ENCODE results near the gene EXOC4. TPM values are rescaled to one million over a fixed set of nuclear protein-coding genes. Genes with fewer than 3 reads are reported as not detected.

Gene EXOC4
- total RNA-seq, 2 experiments from 2014 or later: 58.0 to 59.9 TPM

DNA sequence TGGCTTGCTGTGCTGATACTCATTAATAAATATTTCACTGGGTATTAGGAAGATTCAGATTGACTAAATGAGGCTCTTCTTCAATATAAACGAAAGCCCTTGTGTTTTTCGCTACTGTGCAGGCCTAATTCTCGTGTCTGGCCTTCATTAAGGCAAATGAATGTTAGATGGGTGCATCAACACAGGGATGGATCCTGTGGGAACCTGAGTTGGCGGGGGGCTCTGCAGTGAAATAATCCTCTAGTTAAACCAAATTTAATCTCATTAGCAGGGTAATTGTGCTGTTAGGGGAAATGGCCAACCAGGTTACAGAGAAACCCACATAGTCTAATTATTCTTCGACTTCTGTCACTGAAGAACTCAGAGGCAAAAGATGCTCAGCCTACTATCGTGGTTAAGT lies 548.5 kb downstream of the EXOC4 start:
- DNase-seq (no peak), ATAC-seq (ENCODE audit: poor library complexity) (no peak)
- no peak overlapping the region for H3K27ac ChIP-seq (ENCODE audit: low read depth in 1 of 2, low read length in 2 of 2)
- H3K4me1 ChIP-seq (ENCODE audit: insufficient read depth, low read length): no peaks in the 10 kb centered on the region
- ChIA-PET POLR2A (no interaction called here), CTCF (no interaction called here)
- H3K27me3 ChIP-seq (ENCODE audit: control insufficient read depth in 1 of 2, insufficient read depth in 2 of 2, low read length in 2 of 2): no peaks in the 10 kb centered on the region
- no peaks in the 10 kb centered on the region for H3K9me3 Mint-ChIP-seq
- TF ChIP-seq, protein P1, sequence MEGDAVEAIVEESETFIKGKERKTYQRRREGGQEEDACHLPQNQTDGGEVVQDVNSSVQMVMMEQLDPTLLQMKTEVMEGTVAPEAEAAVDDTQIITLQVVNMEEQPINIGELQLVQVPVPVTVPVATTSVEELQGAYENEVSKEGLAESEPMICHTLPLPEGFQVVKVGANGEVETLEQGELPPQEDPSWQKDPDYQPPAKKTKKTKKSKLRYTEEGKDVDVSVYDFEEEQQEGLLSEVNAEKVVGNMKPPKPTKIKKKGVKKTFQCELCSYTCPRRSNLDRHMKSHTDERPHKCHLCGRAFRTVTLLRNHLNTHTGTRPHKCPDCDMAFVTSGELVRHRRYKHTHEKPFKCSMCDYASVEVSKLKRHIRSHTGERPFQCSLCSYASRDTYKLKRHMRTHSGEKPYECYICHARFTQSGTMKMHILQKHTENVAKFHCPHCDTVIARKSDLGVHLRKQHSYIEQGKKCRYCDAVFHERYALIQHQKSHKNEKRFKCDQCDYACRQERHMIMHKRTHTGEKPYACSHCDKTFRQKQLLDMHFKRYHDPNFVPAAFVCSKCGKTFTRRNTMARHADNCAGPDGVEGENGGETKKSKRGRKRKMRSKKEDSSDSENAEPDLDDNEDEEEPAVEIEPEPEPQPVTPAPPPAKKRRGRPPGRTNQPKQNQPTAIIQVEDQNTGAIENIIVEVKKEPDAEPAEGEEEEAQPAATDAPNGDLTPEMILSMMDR (IDR thresholded peaks at IDR 0.05): no peak
- H3K4me3 Mint-ChIP-seq: no peak overlapping the region
- no peak overlapping the region for H3K27ac Mint-ChIP-seq
- no peaks in the 10 kb centered on the region for H3K36me3 Mint-ChIP-seq (ENCODE audit: low read depth)
- H3K9me3 ChIP-seq (ENCODE audit: control insufficient read depth in 1 of 2, insufficient read depth in 1 of 2, low read length in 2 of 2): no peaks in the 10 kb centered on the region
- intact Hi-C loops (cut with DNase I, micrococcal nuclease): no loop called here
- no peaks in the 10 kb centered on the region for H3K27me3 Mint-ChIP-seq
- no peak overlapping the region for H3K4me3 ChIP-seq (ENCODE audit: low read length)
- no peaks in the 10 kb centered on the region for H3K4me1 Mint-ChIP-seq (ENCODE audit: low read depth)
- H3K36me3 ChIP-seq (ENCODE audit: insufficient read depth, low read length): no peaks in the 10 kb centered on the region

GRCh38 chr7:133804127-133804526 lies 551.2 kb downstream of the EXOC4 start:
- TF ChIP-seq, protein P1 (IDR thresholded peaks at IDR 0.05): no peak
- no peak overlapping the region for H3K27ac Mint-ChIP-seq
- ChIA-PET CTCF (no interaction called here), POLR2A (no interaction called here)
- Histone ChIP-seq H3K36me3 (ENCODE audit: insufficient read depth, low read length) (no peaks in the 10 kb centered on the region), H3K27me3 (ENCODE audit: control insufficient read depth in 1 of 2, insufficient read depth in 2 of 2, low read length in 2 of 2) (no peaks in the 10 kb centered on the region), H3K4me1 (ENCODE audit: insufficient read depth, low read length) (no peaks in the 10 kb centered on the region), H3K4me3 (ENCODE audit: low read length) (no peak overlapping the region), H3K9me3 (ENCODE audit: control insufficient read depth in 1 of 2, insufficient read depth in 1 of 2, low read length in 2 of 2) (no peaks in the 10 kb centered on the region), H3K27ac (ENCODE audit: low read depth in 1 of 2, low read length in 2 of 2) (no peak overlapping the region)
- ATAC-seq (ENCODE audit: poor library complexity) (no peak), DNase-seq (no peak)
- H3K36me3 Mint-ChIP-seq (ENCODE audit: low read depth): no peaks in the 10 kb centered on the region
- no peak overlapping the region for H3K4me3 Mint-ChIP-seq
- no peaks in the 10 kb centered on the region for H3K27me3 Mint-ChIP-seq
- H3K4me1 Mint-ChIP-seq (ENCODE audit: low read depth): no peaks in the 10 kb centered on the region
- no peaks in the 10 kb centered on the region for H3K9me3 Mint-ChIP-seq
- intact Hi-C loops (cut with DNase I, micrococcal nuclease): no loop called here

- no peaks in the 10 kb centered on the region for H3K9me3 Mint-ChIP-seq
- no peaks in the 10 kb centered on the region for H3K36me3 Mint-ChIP-seq (ENCODE audit: low read depth)
- ATAC-seq (ENCODE audit: poor library complexity) (no peak), DNase-seq (no peak)
- TF ChIP-seq, protein P1 (IDR thresholded peaks at IDR 0.05): no peak
- no peaks in the 10 kb centered on the region for H3K27me3 Mint-ChIP-seq
- H3K36me3 ChIP-seq (ENCODE audit: insufficient read depth, low read length): no peaks in the 10 kb centered on the region
- POLR2A ChIA-PET: no interaction called here
- H3K4me1 Mint-ChIP-seq (ENCODE audit: low read depth): no peaks in the 10 kb centered on the region
- no peak overlapping the region for H3K4me3 ChIP-seq (ENCODE audit: low read length)
- no peak overlapping the region for H3K27ac Mint-ChIP-seq
- no peaks in the 10 kb centered on the region for H3K9me3 ChIP-seq (ENCODE audit: control insufficient read depth in 1 of 2, insufficient read depth in 1 of 2, low read length in 2 of 2)
- no peak overlapping the region for H3K4me3 Mint-ChIP-seq
- H3K4me1 ChIP-seq (ENCODE audit: insufficient read depth, low read length): no peaks in the 10 kb centered on the region
- intact Hi-C loops (cut with DNase I, micrococcal nuclease): no loop called here
- CTCF ChIA-PET: no interaction called here
- H3K27ac ChIP-seq (ENCODE audit: low read depth in 1 of 2, low read length in 2 of 2): no peak overlapping the region
- H3K27me3 ChIP-seq (ENCODE audit: control insufficient read depth in 1 of 2, insufficient read depth in 2 of 2, low read length in 2 of 2): no peaks in the 10 kb centered on the region
These were observed 552.5 kb downstream of the EXOC4 start for GRCh38 chr7:133805426-133805825.
